Smooth muscle cell (in vitro differentiated cells): ENCODE data around the gene PCIF1. TPM values are rescaled to one million over a fixed set of nuclear protein-coding genes. Genes with fewer than 3 reads are reported as not detected.
A peak's percentile ranks its signal among the peaks of the same experiment; 100 is the strongest.

Experiments used
- DNase-seq: peaks from one replicate; lab custom pipeline; 2025; ENCODE audit not compliant: unreplicated experiment; lab: John Stamatoyannopoulos, UW
- H2AFZ ChIP-seq: fragments of 200-600 bp; sonication (generic); 2 replicates; pipeline ENCODE4 v1.6.0; 2016; ENCODE audit warnings: antibody characterized with exemption, low read depth, mild to moderate bottlenecking
- H3F3A ChIP-seq: fragments of 200-600 bp; sonication (generic); 2 replicates; pipeline ENCODE4 v1.6.0; 2017; ENCODE audit warnings: antibody characterized with exemption, low read depth
- H3K27ac ChIP-seq: fragments of 200-600 bp; sonication (generic); 2 replicates; pipeline ENCODE4 v1.5.1; 2016; ENCODE audit warnings: low read depth, mild to moderate bottlenecking
- H3K27me3 ChIP-seq: fragments of 200-600 bp; sonication (generic); 2 replicates; pipeline ENCODE4 v1.6.1; 2016; ENCODE audit warnings: low read depth, mild to moderate bottlenecking
- H3K36me3 ChIP-seq: fragments of 200-600 bp; sonication (generic); 2 replicates; pipeline ENCODE4 v1.5.1; 2016; ENCODE audit warnings: low read depth
- H3K4me1 ChIP-seq: fragments of 200-600 bp; sonication (generic); 2 replicates; pipeline ENCODE4 v1.5.1; 2016; ENCODE audit warnings: low read depth
- H3K4me2 ChIP-seq: fragments of 200-600 bp; sonication (generic); 2 replicates; pipeline ENCODE4 v1.6.0; 2016; ENCODE audit warnings: mild to moderate bottlenecking
- H3K4me3 ChIP-seq: fragments of 200-600 bp; sonication (generic); 2 replicates; pipeline ENCODE4 v1.5.1; 2016; ENCODE audit warnings: mild to moderate bottlenecking
- H3K79me2 ChIP-seq: fragments of 200-600 bp; sonication (generic); 2 replicates; pipeline ENCODE4 v1.6.0; 2016; ENCODE audit warnings: low read depth, mild to moderate bottlenecking
- H3K9ac ChIP-seq: fragments of 200-600 bp; sonication (generic); 2 replicates; pipeline ENCODE4 v1.6.0; 2016; ENCODE audit warnings: low read depth
- H3K9me3 ChIP-seq: fragments of 200-600 bp; sonication (generic); replicated peaks from 2 replicates; pipeline ENCODE4 v1.5.1; 2016; ENCODE audit warnings: low read depth
- H4K20me1 ChIP-seq: fragments of 200-600 bp; sonication (generic); 2 replicates; pipeline ENCODE4 v1.6.0; 2016; ENCODE audit warnings: low read depth
- CTCF ChIP-seq: fragments of 200-600 bp; sonication (generic); IDR thresholded peaks from 2 replicates; pipeline ENCODE4 v1.5.1; 2017; ENCODE audit warnings: borderline replicate concordance, mild to moderate bottlenecking, antibody characterized with exemption; ENCODE audit not compliant: insufficient read depth, poor library complexity, severe bottlenecking
- WGBS: methylation state at CpG from one replicate; pipeline ENCODE4 v1.1.7; 2016; ENCODE audit warnings: low lambda C conversion rate; 5-methylcytosine and 5-hydroxymethylcytosine counted together
- polyA plus RNA-seq: library from polyadenylated mRNA; unstranded; fragments of >200 nt; fragmentation: Nextera tagmentation; extraction: Ambion mirVana; gene quantifications from 2 replicates; pipeline ENCODE4 v1.2.1, GENCODE V29; 2016
- total RNA-seq: library from RNA; depleted of rRNA; stranded (reverse); fragments of >200 nt; gene quantifications from 2 replicates; pipeline ENCODE4 v1.2.3, GENCODE V29; 2014

The PCIF1 gene
- total and polyA plus RNA-seq, 2 experiments from 2014 or later: 13.5 to 38.9 TPM

- peaks cover 10% of the 10 kb centered on the region for H3K4me1 ChIP-seq
- H2AFZ ChIP-seq: no peak overlapping the region
- peak; percentile 96 for DNase-seq
- no peaks in the 10 kb centered on the region for H3K79me2 ChIP-seq
- no peaks in the 10 kb centered on the region for H3K27me3 ChIP-seq
- H3K9ac ChIP-seq: peak overlapping the region; percentile 86
- peak overlapping the region; percentile 78 for H3K27ac ChIP-seq
- peak overlapping the region; percentile 86 for H3K4me2 ChIP-seq
- H3K4me3 ChIP-seq: peak overlapping the region; percentile 58
- no peaks in the 10 kb centered on the region for H3K36me3 ChIP-seq
- H3F3A ChIP-seq: no peaks in the 10 kb centered on the region
- no peak for TF ChIP-seq CTCF
- 4% methylated on average over 42 of the region's 43 CpGs for WGBS
- H3K9me3 ChIP-seq: no peaks in the 10 kb centered on the region
- H4K20me1 ChIP-seq: no peaks in the 10 kb centered on the region
Measured at GRCh38 chr20:45910670-45911485, 23.6 kb upstream of the PCIF1 start.

GRCh38 chr20:45911486-45912343, 22.8 kb upstream of the PCIF1 start, which contains the start of gene PLTP:
TSS of gene PLTP (minus strand) at chr20:45912155. CDS start at chr20:45911452, 703 bp downstream.
- H3K79me2 ChIP-seq: no peaks in the 10 kb centered on the region
- peak within 1 kb of the TSS; percentile 58 for H3K4me3 ChIP-seq
- H3K36me3 ChIP-seq: no peaks in the 10 kb centered on the region
- no peaks in the 10 kb centered on the region for H3F3A ChIP-seq
- no peaks in the 10 kb centered on the region for H4K20me1 ChIP-seq
- H3K4me1 ChIP-seq: peaks cover 10% of the 10 kb centered on the region
- no peaks in the 10 kb centered on the region for H3K9me3 ChIP-seq
- H3K9ac ChIP-seq: peak within 1 kb of the TSS; percentile 86
- 1% methylated on average over 39 of the region's 58 CpGs for WGBS
- TF ChIP-seq CTCF: no peak
- H3K4me2 ChIP-seq: peak within 1 kb of the TSS; percentile 86
- peak within 1 kb of the TSS; percentile 55 for H2AFZ ChIP-seq
- no peaks in the 10 kb centered on the region for H3K27me3 ChIP-seq
- peak; percentile 72 for DNase-seq
- H3K27ac ChIP-seq: peak within 1 kb of the TSS; percentile 78

- TF ChIP-seq CTCF: no peak
- Histone ChIP-seq H3K9ac (peak overlapping the region; percentile 86), H3K4me1 (peaks cover 10% of the 10 kb centered on the region), H3K79me2 (no peaks in the 10 kb centered on the region), H3K27me3 (no peaks in the 10 kb centered on the region), H3K4me3 (peak overlapping the region; percentile 58), H3K4me2 (peak overlapping the region; percentile 86), H3K36me3 (no peaks in the 10 kb centered on the region), H4K20me1 (no peaks in the 10 kb centered on the region), H3F3A (no peaks in the 10 kb centered on the region), H2AFZ (peak overlapping the region; percentile 55), H3K27ac (peak overlapping the region; percentile 78), H3K9me3 (no peaks in the 10 kb centered on the region)
- DNase-seq: no peak
- 33% methylated on average over 4 of the region's 4 CpGs for WGBS
Measured at GRCh38 chr20:45912344-45912682, 22.2 kb upstream of the PCIF1 start.
